HepG2 (cell line): ENCODE measurements around the gene MACROD2. TPM values are rescaled to one million over a fixed set of nuclear protein-coding genes. Genes with fewer than 3 reads are reported as not detected.

ENCODE experiments used
- ATAC-seq: fragments of 200-7000 bp; cut with Tn5 transposase; 3 replicates; pipeline ENCODE4 v1.9.1; 2020; ENCODE audit warnings: mild to moderate bottlenecking, moderate library complexity
- BruUV-seq: library from RNA; stranded (reverse); fragments of 400-500 nt; replicated peaks from 2 replicates; lab custom pipeline; 2021; lab: Mats Ljungman, UMichigan
- CTCF ChIA-PET: fragments of 300-600 bp; formaldehyde crosslinking; extraction: SDS; loops from one replicate; lab custom pipeline; 2021; ENCODE audit warnings: low total read pairs, inconsistent platforms, low intra/inter-chr PET ratio; lab: Yijun Ruan, JAX
- POLR2A ChIA-PET: fragments of 350-600 bp; sonication (Branson Sonifier 250); formaldehyde crosslinking; loops from one replicate; lab custom pipeline; 2020; ENCODE audit warnings: antibody characterized with exemption, inconsistent platforms; lab: Yijun Ruan, JAX
- DNase-seq: peaks from one replicate; pipeline ENCODE4 v3.0.0-alpha.2; 2015; ENCODE audit warnings: low spot score
- FAIRE-seq: peaks from 3 replicates; lab custom pipeline; 2011; peaks lifted over from hg19 to GRCh38; lab: Jason Lieb, UNC
- H2AFZ ChIP-seq: one replicate; pipeline ENCODE4 v1.6.1; 2011; ENCODE audit warnings: low read length, inconsistent platforms
- H3K27ac ChIP-seq: fragments of 300-600 bp; 3 replicates; pipeline ENCODE4 v1.8.0; 2011; ENCODE audit warnings: mixed run types, mild to moderate bottlenecking, mixed read lengths, low read length, inconsistent platforms; ENCODE audit not compliant: insufficient read depth; ENCODE audit errors: extremely low read length
- H3K27me3 ChIP-seq, 2 experiments: fragments of 200-600 bp in 1 of 2; 2 replicates in 1 of 2; 3 replicates in 1 of 2; pipeline versions ENCODE4 v1.6.0 to v1.8.0; 2011; ENCODE audit warnings: low read length in 2 of 2, mild to moderate bottlenecking in 2 of 2, moderate library complexity in 2 of 2, inconsistent platforms in 1 of 2; ENCODE audit not compliant: insufficient read depth in 2 of 2, control insufficient read depth in 1 of 2
- H3K36me3 ChIP-seq, 2 experiments: fragments of 200-600 bp in 1 of 2; replicated peaks in 1 of 2; 2 replicates in 1 of 2; 3 replicates in 1 of 2; pipeline versions ENCODE4 v1.5.1 to v1.8.0; 2011; ENCODE audit warnings: low read length in 2 of 2, inconsistent platforms in 1 of 2; ENCODE audit not compliant: insufficient read depth in 2 of 2, control insufficient read depth in 1 of 2
- H3K4me1 ChIP-seq: 2 replicates; pipeline ENCODE4 v1.5.1; 2012; ENCODE audit warnings: low read length, inconsistent platforms; ENCODE audit not compliant: insufficient read depth
- H3K4me2 ChIP-seq: 2 replicates; pipeline ENCODE4 v1.6.0; 2011; ENCODE audit warnings: low read depth, low read length, inconsistent platforms
- H3K4me3 ChIP-seq, 3 experiments: fragments of 200-600 bp in 1 of 3; sonication (generic), shearing (Covaris generic) in 1 of 3; replicated peaks in 1 of 3; 2 replicates each; pipeline ENCODE4 v1.5.1; 2011 to 2016; ENCODE audit warnings: low read length in 3 of 3, inconsistent platforms in 2 of 3, low read depth in 2 of 3, mild to moderate bottlenecking in 2 of 3, control low read depth in 1 of 3, mixed read lengths in 1 of 3; ENCODE audit not compliant: insufficient read depth in 1 of 3
- H3K79me2 ChIP-seq: one replicate; pipeline ENCODE4 v1.6.1; 2011; ENCODE audit warnings: low read length, inconsistent platforms; ENCODE audit not compliant: insufficient read depth
- H3K9ac ChIP-seq: 2 replicates; pipeline ENCODE4 v1.6.0; 2011; ENCODE audit warnings: mild to moderate bottlenecking, low read depth, low read length, inconsistent platforms; ENCODE audit not compliant: insufficient read depth
- H3K9me3 ChIP-seq: 2 replicates; pipeline ENCODE4 v1.5.1; 2012; ENCODE audit warnings: mild to moderate bottlenecking, low read length
- H4K20me1 ChIP-seq: 2 replicates; pipeline ENCODE4 v1.6.0; 2011; ENCODE audit warnings: inconsistent platforms, mild to moderate bottlenecking, low read length, moderate library complexity; ENCODE audit not compliant: insufficient read depth
- ELF4 ChIP-seq: sonication (generic); formaldehyde crosslinking; IDR thresholded peaks from 2 replicates; pipeline ENCODE4 v1.5.0; 2020; ENCODE audit warnings: missing genetic modification reagents, mild to moderate bottlenecking, moderate library complexity, borderline replicate concordance
- FOXP1 ChIP-seq, 2 experiments: fragments of 450-650 bp in 1 of 2; IDR thresholded peaks; 2 replicates each; pipeline ENCODE4 v1.6.1; 2017 to 2018; ENCODE audit warnings: antibody characterized with exemption in 1 of 2
- IKZF1 ChIP-seq: fragments of 450-650 bp; IDR thresholded peaks from 2 replicates; pipeline ENCODE4 v1.7.1; 2016
- MXD4 ChIP-seq: IDR thresholded peaks from 2 replicates; pipeline ENCODE4 v1.6.1; 2016; ENCODE audit warnings: mild to moderate bottlenecking, missing biosample characterization, missing genetic modification reagents
- MXI1 ChIP-seq: IDR thresholded peaks from 3 replicates; pipeline ENCODE4 v1.6.1; 2012; ENCODE audit warnings: low read depth, low read length, inconsistent platforms, borderline replicate concordance
- NCOA5 ChIP-seq: sonication (generic); formaldehyde crosslinking; IDR thresholded peaks from 2 replicates; pipeline ENCODE4 v1.4.0; 2020; ENCODE audit warnings: missing genetic modification reagents
- NFKB2 ChIP-seq: sonication (generic); formaldehyde crosslinking; IDR thresholded peaks from 2 replicates; pipeline ENCODE4 v1.4.0; 2020; ENCODE audit warnings: missing genetic modification reagents, borderline replicate concordance
- RBAK ChIP-seq: sonication (generic); formaldehyde crosslinking; IDR thresholded peaks from 2 replicates; pipeline ENCODE4 v1.5.1; 2020; ENCODE audit warnings: mild to moderate bottlenecking, missing genetic modification reagents
- RBM39 ChIP-seq: fragments of 200-400 bp; formaldehyde crosslinking; IDR thresholded peaks from one replicate; pipeline ENCODE4 v1.6.1; 2018; ENCODE audit warnings: antibody characterized with exemption, mild to moderate bottlenecking, low read depth, low read length; ENCODE audit not compliant: poor library complexity, severe bottlenecking
- SRSF4 ChIP-seq: fragments of 200-400 bp; formaldehyde crosslinking; IDR thresholded peaks from one replicate; pipeline ENCODE4 v1.6.1; 2018; ENCODE audit warnings: mild to moderate bottlenecking, low read depth, low read length, moderate library complexity; ENCODE audit not compliant: poor library complexity, severe bottlenecking
- ZNF34 ChIP-seq: sonication (generic); formaldehyde crosslinking; IDR thresholded peaks from 2 replicates; pipeline ENCODE4 v1.4.0; 2020; ENCODE audit warnings: mild to moderate bottlenecking, missing genetic modification reagents, borderline replicate concordance
- ZNF616 ChIP-seq: sonication (generic); formaldehyde crosslinking; IDR thresholded peaks from 2 replicates; pipeline ENCODE4 v1.5.0; 2020; ENCODE audit warnings: low read depth, mild to moderate bottlenecking, missing genetic modification reagents
- ZNF737 ChIP-seq: sonication (generic); formaldehyde crosslinking; IDR thresholded peaks from 2 replicates; pipeline ENCODE4 v1.5.0; 2020; ENCODE audit warnings: missing genetic modification reagents, mild to moderate bottlenecking, borderline replicate concordance
- WGBS: methylation state at CpG from one replicate; pipeline ENCODE4 v1.1.6; 2017; ENCODE audit warnings: low lambda C conversion rate; 5-methylcytosine and 5-hydroxymethylcytosine counted together
- in situ Hi-C: cut with HindIII; loops from 2 replicates; pipeline ENCODE4 v1.10.0; 2017; ENCODE audit warnings: low pct_unique_long_range_greater_than_20kb; ENCODE audit not compliant: extremely low pct_ligation_motif_present
- intact Hi-C: fragments of 100-400 bp; cut with micrococcal nuclease; formaldehyde crosslinking; loops from one replicate; pipeline ENCODE4 v1.10.0; 2022; ENCODE audit not compliant: unreplicated experiment
- polyA plus RNA-seq, 8 experiments: library from polyadenylated mRNA; depleted of rRNA in 3 of 8; stranded (reverse) in 7 of 8; unstranded in 1 of 8; fragments of >200 nt; fragmentation: Illumina TruSeq in 4 of 8; extraction: Trizol in 4 of 8; gene quantifications; 2 replicates each; pipeline versions ENCODE4 v1.2.1 to v1.2.3, GENCODE V29; 2011 to 2016; ENCODE audit warnings: low read depth in 4 of 8, missing spikeins in 1 of 8, mixed read lengths in 1 of 8; ENCODE audit not compliant: insufficient read depth in 1 of 8
- total RNA-seq, 5 experiments: library from RNA; depleted of rRNA; stranded (reverse); fragments of >200 nt; fragmentation: Illumina TruSeq; extraction: Trizol; gene quantifications; 2 replicates each; pipeline ENCODE4 v1.2.3, GENCODE V29; 2016; ENCODE audit warnings: low read depth in 1 of 5
- TF ChIP-seq, protein P1 (sequence below): conservative IDR thresholded peaks from 2 replicates; pipeline ENCODE4 v1.6.1; 2018; ENCODE audit warnings: missing genetic modification reagents
- TF ChIP-seq, protein P2 (sequence below): sonication (generic); formaldehyde crosslinking; conservative IDR thresholded peaks from 2 replicates; pipeline ENCODE4 v1.8.1; 2023; ENCODE audit warnings: missing genetic modification reagents
- TF ChIP-seq, protein P3 (sequence below): IDR thresholded peaks from 2 replicates; pipeline ENCODE4 v1.6.1; 2016; ENCODE audit warnings: missing compliant biosample characterization, missing genetic modification reagents, borderline replicate concordance
- TF ChIP-seq, protein P4 (sequence below): sonication (generic); formaldehyde crosslinking; IDR thresholded peaks from 2 replicates; pipeline ENCODE4 v1.4.0; 2020; ENCODE audit warnings: missing genetic modification reagents
- TF ChIP-seq, protein P5 (sequence below): sonication (generic); formaldehyde crosslinking; IDR thresholded peaks from 2 replicates; pipeline ENCODE4 v1.5.1; 2020; ENCODE audit warnings: mild to moderate bottlenecking, moderate library complexity, missing genetic modification reagents

MACROD2 gene
- total and polyA plus RNA-seq, 2 of the 13 experiments (the other 11 are each of a cell fraction or from before 2014, with no cell fraction given) = 0.13 to 0.51 TPM

DNA sequence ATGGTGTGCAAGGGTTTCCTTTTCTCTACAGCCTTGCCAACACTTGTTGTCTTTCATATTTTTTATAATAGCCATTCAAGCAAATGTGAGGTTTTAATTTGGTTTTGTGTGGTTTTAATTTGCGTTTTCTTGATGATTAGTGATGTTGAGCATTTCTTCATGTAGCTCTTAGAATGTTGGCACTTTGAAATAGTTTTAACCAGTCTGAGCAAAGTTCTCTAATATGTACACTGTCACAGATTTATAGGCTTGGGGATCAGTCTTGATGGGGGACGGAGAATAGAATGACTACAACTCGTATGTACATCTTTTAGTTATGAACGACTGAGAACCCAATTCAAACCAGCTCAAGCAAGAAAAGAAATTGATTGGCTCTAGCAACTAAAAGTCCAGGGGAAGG is 1574.8 kb downstream of the MACROD2 start:
- ChIA-PET CTCF (no interaction called here), POLR2A (no interaction called here)
- DNase-seq (no peak), ATAC-seq (no peak), FAIRE-seq (no peak)
- H3K4me2 ChIP-seq = no peak overlapping the region
- 23% methylated on average over 4 of the region's 4 CpGs for WGBS
- H3K4me1 ChIP-seq = no peaks in the 10 kb centered on the region
- H3K4me3 ChIP-seq = no peak overlapping the region
- intact Hi-C loops (no loop called here), in situ Hi-C loops (no loop called here)
- no peaks in the 10 kb centered on the region for H3K36me3 ChIP-seq
- no peaks in the 10 kb centered on the region for H3K79me2 ChIP-seq
- no peaks in the 10 kb centered on the region for H3K27me3 ChIP-seq
- no peak overlapping the region for H3K9ac ChIP-seq
- no peak overlapping the region for H2AFZ ChIP-seq
- no peaks in the 10 kb centered on the region for H4K20me1 ChIP-seq
- no peak overlapping the region for H3K27ac ChIP-seq
- H3K9me3 ChIP-seq = peaks cover 75% of the 10 kb centered on the region
- no TSS peak for BruUV-seq
- TF ChIP-seq, protein P1, sequence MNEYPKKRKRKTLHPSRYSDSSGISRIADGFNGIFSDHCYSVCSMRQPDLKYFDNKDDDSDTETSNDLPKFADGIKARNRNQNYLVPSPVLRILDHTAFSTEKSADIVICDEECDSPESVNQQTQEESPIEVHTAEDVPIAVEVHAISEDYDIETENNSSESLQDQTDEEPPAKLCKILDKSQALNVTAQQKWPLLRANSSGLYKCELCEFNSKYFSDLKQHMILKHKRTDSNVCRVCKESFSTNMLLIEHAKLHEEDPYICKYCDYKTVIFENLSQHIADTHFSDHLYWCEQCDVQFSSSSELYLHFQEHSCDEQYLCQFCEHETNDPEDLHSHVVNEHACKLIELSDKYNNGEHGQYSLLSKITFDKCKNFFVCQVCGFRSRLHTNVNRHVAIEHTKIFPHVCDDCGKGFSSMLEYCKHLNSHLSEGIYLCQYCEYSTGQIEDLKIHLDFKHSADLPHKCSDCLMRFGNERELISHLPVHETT (CRISPR knock-in tag) = no peak
- TF ChIP-seq FOXP1 (IDR thresholded peaks at IDR 0.05) (no peak), FOXP1 (CRISPR knock-in tag; IDR thresholded peaks at IDR 0.05) (no peak), ELF4 (CRISPR knock-in tag) (no peak), RBM39 (no peak), MXI1 (no peak), ZNF34 (CRISPR knock-in tag) (no peak), RBAK (CRISPR knock-in tag) (no peak), IKZF1 (no peak), NCOA5 (CRISPR knock-in tag) (no peak), ZNF737 (no peak), SRSF4 (no peak), ZNF616 (CRISPR knock-in tag) (no peak), NFKB2 (CRISPR knock-in tag) (no peak), MXD4 (no peak)
- TF ChIP-seq, protein P2, sequence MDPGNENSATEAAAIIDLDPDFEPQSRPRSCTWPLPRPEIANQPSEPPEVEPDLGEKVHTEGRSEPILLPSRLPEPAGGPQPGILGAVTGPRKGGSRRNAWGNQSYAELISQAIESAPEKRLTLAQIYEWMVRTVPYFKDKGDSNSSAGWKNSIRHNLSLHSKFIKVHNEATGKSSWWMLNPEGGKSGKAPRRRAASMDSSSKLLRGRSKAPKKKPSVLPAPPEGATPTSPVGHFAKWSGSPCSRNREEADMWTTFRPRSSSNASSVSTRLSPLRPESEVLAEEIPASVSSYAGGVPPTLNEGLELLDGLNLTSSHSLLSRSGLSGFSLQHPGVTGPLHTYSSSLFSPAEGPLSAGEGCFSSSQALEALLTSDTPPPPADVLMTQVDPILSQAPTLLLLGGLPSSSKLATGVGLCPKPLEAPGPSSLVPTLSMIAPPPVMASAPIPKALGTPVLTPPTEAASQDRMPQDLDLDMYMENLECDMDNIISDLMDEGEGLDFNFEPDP (CRISPR knock-in tag) = no peak
- TF ChIP-seq, protein P3, sequence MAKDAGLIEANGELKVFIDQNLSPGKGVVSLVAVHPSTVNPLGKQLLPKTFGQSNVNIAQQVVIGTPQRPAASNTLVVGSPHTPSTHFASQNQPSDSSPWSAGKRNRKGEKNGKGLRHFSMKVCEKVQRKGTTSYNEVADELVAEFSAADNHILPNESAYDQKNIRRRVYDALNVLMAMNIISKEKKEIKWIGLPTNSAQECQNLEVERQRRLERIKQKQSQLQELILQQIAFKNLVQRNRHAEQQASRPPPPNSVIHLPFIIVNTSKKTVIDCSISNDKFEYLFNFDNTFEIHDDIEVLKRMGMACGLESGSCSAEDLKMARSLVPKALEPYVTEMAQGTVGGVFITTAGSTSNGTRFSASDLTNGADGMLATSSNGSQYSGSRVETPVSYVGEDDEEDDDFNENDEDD (CRISPR knock-in tag) = no peak
- TF ChIP-seq, protein P4, sequence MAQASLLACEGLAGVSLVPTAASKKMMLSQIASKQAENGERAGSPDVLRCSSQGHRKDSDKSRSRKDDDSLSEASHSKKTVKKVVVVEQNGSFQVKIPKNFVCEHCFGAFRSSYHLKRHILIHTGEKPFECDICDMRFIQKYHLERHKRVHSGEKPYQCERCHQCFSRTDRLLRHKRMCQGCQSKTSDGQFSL = no peak
- TF ChIP-seq, protein P5, sequence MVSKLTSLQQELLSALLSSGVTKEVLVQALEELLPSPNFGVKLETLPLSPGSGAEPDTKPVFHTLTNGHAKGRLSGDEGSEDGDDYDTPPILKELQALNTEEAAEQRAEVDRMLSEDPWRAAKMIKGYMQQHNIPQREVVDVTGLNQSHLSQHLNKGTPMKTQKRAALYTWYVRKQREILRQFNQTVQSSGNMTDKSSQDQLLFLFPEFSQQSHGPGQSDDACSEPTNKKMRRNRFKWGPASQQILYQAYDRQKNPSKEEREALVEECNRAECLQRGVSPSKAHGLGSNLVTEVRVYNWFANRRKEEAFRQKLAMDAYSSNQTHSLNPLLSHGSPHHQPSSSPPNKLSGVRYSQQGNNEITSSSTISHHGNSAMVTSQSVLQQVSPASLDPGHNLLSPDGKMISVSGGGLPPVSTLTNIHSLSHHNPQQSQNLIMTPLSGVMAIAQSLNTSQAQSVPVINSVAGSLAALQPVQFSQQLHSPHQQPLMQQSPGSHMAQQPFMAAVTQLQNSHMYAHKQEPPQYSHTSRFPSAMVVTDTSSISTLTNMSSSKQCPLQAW (CRISPR knock-in tag) = no peak
